Activated T-cell treated with anti-CD3 and anti-CD28 coated beads, Interleukin-2, amount 50 U/mL, for 1 hour (primary cell): ENCODE results near the gene THEM4.
"Not testable (repeated sequence)": the region's sequence is repeated elsewhere in the genome, so short reads cannot be mapped to it uniquely, and the experiment has no call there.

Experiments
- DNase-seq: peaks from one replicate; pipeline ENCODE4 v3.0.0-alpha.2; 2020

THEM4 gene

GRCh38 chr1:151891512-151891911, 17.8 kb downstream of the THEM4 start:
- DNase-seq, result no peak

- no peak for DNase-seq
Observed at GRCh38 chr1:151888972-151889570, 20.2 kb downstream of the THEM4 start.

- no peak for DNase-seq
Observed at GRCh38 chr1:151887028-151887427, 22.3 kb downstream of the THEM4 start.

GRCh38 chr1:151885479-151885878, 23.8 kb downstream of the THEM4 start:
- DNase-seq, result no peak

- DNase-seq, result not testable (repeated sequence)
Observed at GRCh38 chr1:151884879-151885278, 24.4 kb downstream of the THEM4 start.

GRCh38 chr1:151884445-151884844, 24.9 kb downstream of the THEM4 start:
- not testable (repeated sequence) for DNase-seq

GRCh38 chr1:151883898-151884297, 25.4 kb downstream of the THEM4 start:
- not testable (repeated sequence) for DNase-seq

- DNase-seq, result not testable (repeated sequence)
Observed at GRCh38 chr1:151882918-151883317, 26.4 kb downstream of the THEM4 start.

GRCh38 chr1:151882466-151882865, 26.8 kb downstream of the THEM4 start:
- no peak for DNase-seq

GRCh38 chr1:151881479-151881878, 27.8 kb downstream of the THEM4 start:
- DNase-seq, result no peak

GRCh38 chr1:151875419-151876097, 33.8 kb downstream of the THEM4 start:
- no peak for DNase-seq

- DNase-seq, result not testable (repeated sequence)
Observed at GRCh38 chr1:151872776-151873175, 36.5 kb downstream of the THEM4 start.

- no peak for DNase-seq
Observed at GRCh38 chr1:151871284-151872030, 37.9 kb downstream of the THEM4 start.

- no peak for DNase-seq
Observed at GRCh38 chr1:151868486-151868885, 40.8 kb downstream of the THEM4 start.

GRCh38 chr1:151867765-151868411, 41.4 kb downstream of the THEM4 start:
- no peak for DNase-seq

GRCh38 chr1:151867321-151867720, 42.0 kb downstream of the THEM4 start:
- no peak for DNase-seq

GRCh38 chr1:151864411-151864810, 44.9 kb downstream of the THEM4 start:
- DNase-seq, result no peak

- no peak for DNase-seq
Observed at GRCh38 chr1:151862604-151863003, 46.7 kb downstream of the THEM4 start.

- DNase-seq, result no peak
Observed at GRCh38 chr1:151860504-151861187, 48.7 kb downstream of the THEM4 start.

- DNase-seq, result no peak
Observed at GRCh38 chr1:151859891-151860293, 49.4 kb downstream of the THEM4 start.

GRCh38 chr1:151858886-151859665, 50.2 kb downstream of the THEM4 start:
- DNase-seq, result no peak
